ENCODE measurements around the gene NAGLU.

The NAGLU gene

DNA sequence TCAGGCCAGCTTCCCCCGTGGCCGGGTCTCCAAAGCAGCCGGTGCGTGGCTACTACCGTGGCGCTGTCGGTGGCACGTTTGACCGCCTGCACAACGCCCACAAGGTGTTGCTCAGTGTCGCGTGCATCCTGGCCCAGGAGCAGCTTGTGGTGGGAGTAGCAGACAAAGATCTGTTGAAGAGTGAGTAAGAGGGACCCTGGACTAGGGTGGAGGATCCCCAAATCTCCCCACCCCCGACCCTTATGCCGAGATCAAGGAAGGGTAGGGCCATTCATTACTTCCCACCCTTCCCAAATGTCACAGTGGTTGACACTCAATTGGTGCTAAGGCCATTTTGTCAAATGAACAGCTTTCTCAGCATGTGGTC is 27.1 kb downstream of the NAGLU start:
- H3K4me3 ChIP-seq (replicated peaks; ENCODE audit: low read depth, low read length) = peak overlapping the region; percentile 99
- DNase-seq (ENCODE audit: extremely low read depth, low read depth) = no peak
- TF ChIP-seq CTCF (IDR thresholded peaks at IDR 0.05; ENCODE audit: low read depth, low read length, missing control alignments) = no peak

GRCh38 chr17:42563543-42563942 is 27.5 kb downstream of the NAGLU start:
- TF ChIP-seq CTCF (IDR thresholded peaks at IDR 0.05; ENCODE audit: low read depth, low read length, missing control alignments) = no peak
- DNase-seq (ENCODE audit: extremely low read depth, low read depth) = no peak
- H3K4me3 ChIP-seq (replicated peaks; ENCODE audit: low read depth, low read length) = peak overlapping the region; percentile 99

GRCh38 chr17:42563950-42564349 is 27.9 kb downstream of the NAGLU start:
- no peak for TF ChIP-seq CTCF (IDR thresholded peaks at IDR 0.05; ENCODE audit: low read depth, low read length, missing control alignments)
- peak overlapping the region; percentile 99 for H3K4me3 ChIP-seq (replicated peaks; ENCODE audit: low read depth, low read length)
- DNase-seq (ENCODE audit: extremely low read depth, low read depth) = no peak

DNA sequence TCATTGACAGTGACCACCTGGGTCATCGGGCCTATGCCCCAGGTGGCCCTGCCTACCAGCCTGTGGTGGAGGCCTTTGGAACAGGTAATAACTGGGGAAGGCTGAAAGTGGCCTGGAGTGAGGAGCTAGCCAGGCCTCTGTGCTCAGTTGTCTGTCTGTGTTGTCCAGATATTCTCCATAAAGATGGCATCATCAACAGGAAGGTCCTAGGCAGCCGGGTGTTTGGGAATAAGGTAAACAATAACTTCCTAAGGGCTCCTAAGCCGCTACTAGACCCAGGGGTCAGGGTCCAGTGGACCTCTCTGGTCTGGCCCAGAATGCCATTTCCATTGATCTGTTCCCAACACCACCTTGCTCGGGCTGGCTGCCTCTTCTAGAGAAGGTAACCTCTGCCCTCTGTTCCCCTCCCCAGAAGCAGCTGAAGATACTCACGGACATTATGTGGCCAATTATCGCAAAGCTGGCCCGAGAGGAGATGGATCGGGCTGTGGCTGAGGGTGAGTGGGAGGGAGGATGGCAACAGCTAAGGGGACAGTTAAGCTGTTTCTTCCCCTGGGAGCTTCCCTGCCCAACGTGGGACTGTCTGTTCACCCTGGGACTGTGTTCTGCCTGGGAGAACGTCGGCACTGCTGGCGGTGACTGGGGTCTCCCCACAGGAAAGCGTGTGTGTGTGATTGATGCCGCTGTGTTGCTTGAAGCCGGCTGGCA is 28.9 kb downstream of the NAGLU start:
- no peak for DNase-seq (ENCODE audit: extremely low read depth, low read depth)
- H3K4me3 ChIP-seq (replicated peaks; ENCODE audit: low read depth, low read length) = no peak overlapping the region
- no peak for TF ChIP-seq CTCF (IDR thresholded peaks at IDR 0.05; ENCODE audit: low read depth, low read length, missing control alignments)

DNA sequence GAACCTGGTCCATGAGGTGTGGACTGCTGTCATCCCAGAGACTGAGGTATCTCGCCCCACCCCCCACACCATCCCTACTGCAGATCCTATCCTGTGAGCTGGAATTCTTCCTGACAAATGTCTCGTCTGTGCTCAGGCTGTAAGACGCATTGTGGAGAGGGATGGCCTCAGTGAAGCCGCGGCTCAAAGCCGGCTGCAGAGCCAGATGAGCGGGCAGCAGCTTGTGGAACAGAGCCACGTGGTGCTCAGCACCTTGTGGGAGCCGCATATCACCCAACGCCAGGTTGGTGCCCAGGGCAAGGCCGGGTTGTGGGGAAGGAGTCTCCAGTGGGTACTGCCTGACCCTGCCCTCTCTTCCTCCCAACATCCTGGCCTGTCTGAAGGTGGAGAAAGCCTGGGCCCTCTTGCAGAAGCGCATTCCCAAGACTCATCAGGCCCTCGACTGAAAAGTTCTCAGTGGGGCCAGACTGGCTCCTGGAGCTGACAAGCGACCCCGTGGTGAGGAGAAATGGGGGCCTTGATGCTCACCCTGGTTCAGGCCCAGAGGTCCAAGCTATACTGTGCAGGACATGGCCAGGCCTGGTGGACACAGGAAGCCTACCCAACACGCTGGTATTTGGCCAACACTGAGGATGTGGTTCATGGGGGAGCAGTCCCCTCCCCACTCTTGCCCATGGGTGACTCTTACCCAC is 29.6 kb downstream of the NAGLU start:
- no peak for TF ChIP-seq CTCF (IDR thresholded peaks at IDR 0.05; ENCODE audit: low read depth, low read length, missing control alignments)

DNA sequence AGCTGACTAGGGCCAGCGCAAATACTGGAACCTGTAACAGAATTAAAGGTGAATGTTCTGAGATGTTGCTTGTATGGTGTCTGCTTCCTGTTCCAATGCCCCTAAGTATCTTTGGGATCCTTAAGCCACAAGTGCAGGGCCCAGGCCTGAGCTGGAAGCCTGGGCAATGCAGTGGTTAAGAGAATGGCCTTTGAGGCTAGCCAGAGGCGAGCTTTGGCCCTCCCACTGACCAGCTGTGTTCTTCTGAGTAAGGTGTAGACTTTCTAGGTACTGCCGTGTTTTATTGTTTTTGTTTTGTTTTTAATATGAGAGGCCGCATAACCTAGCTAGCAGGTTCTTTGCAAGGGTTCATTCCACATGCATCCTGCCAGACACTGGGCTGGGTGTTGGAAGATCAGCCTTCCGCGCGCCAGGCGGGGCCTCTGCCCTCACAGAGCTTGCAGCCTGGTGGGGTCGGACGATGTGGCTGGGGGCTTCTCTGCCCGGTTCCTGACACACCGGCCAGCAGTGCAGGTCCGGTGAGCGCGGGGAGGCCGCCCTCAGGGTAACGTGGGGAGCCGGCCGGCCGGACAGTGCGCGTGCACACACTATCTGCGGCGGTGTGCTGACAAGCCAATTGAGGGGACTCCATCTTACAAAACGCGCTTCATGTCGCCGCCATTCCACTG is 30.3 kb downstream of the NAGLU start:
- TF ChIP-seq CTCF (IDR thresholded peaks at IDR 0.05; ENCODE audit: low read depth, low read length, missing control alignments) = no peak
- no peak for DNase-seq (ENCODE audit: extremely low read depth, low read depth)
- H3K4me3 ChIP-seq (replicated peaks; ENCODE audit: low read depth, low read length) = peak overlapping the region; percentile 80

More for the DNA sequence above, 29.6 kb downstream of the NAGLU start:
- DNase-seq (ENCODE audit: extremely low read depth, low read depth) = no peak
- no peak overlapping the region for H3K4me3 ChIP-seq (replicated peaks; ENCODE audit: low read depth, low read length)

All from HFF-Myc (cell line).